ENCODE measurements around the gene SEC24B. TPM values are rescaled to one million over a fixed set of nuclear protein-coding genes. Genes with fewer than 3 reads are reported as not detected.

The SEC24B gene
- total RNA-seq, 1 experiment from 2014 or later: 17.6 TPM

DNA sequence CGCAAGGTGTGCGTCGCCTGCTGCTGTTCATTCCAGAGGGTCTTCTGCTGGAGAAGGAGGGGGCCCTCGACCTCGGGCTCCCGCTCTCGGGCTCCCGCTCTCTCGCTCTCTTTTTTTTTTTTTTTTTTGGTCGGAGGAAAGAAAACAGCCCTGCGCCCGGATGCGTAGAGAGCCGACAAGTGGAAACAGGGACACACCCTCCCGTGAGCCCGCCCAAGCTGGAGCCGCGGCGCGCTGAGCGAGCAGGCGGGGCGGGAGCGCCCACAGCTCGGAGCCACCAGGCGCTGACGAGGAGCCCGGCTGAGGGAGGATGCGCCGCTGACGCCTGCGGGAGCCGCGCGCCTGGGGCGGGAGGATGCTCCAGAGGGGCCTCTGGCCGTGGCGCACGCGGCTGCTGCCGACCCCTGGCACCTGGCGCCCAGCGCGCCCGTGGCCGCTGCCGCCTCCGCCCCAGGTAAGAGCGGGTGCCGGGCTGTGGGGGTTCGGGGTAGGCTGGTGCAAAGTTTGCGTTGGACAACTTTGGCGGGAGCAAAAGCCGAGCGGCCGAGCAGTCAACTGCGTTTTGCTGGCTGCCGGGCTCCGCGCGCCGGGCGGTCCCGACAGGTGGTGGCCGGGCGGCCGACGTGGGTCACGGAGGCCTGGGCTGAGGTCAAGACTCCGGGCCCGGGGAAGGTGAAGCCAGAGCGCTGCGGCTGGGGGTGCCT, 126.5 kb downstream of the SEC24B start, which contains the start of gene MCUB:
TSS of gene MCUB (plus strand) at position 264 of the 704 bp plus-strand sequence. CDS start at position 356, 92 bp downstream.
- BruUV-seq (replicated peaks): no TSS peak
- TF ChIP-seq TCF7L2 (IDR thresholded peaks at IDR 0.05; ENCODE audit: low read depth, low read length): no peak
- TF ChIP-seq, protein P1, sequence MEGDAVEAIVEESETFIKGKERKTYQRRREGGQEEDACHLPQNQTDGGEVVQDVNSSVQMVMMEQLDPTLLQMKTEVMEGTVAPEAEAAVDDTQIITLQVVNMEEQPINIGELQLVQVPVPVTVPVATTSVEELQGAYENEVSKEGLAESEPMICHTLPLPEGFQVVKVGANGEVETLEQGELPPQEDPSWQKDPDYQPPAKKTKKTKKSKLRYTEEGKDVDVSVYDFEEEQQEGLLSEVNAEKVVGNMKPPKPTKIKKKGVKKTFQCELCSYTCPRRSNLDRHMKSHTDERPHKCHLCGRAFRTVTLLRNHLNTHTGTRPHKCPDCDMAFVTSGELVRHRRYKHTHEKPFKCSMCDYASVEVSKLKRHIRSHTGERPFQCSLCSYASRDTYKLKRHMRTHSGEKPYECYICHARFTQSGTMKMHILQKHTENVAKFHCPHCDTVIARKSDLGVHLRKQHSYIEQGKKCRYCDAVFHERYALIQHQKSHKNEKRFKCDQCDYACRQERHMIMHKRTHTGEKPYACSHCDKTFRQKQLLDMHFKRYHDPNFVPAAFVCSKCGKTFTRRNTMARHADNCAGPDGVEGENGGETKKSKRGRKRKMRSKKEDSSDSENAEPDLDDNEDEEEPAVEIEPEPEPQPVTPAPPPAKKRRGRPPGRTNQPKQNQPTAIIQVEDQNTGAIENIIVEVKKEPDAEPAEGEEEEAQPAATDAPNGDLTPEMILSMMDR (IDR thresholded peaks at IDR 0.05): no peak
- ChIA-PET POLR2A (interaction anchor here (0.7 kb wide), 3 partner anchors 126 to 694 kb away, joined by 9 to 10 read pairs (median 10); no protein-coding TSS in a partner anchor), CTCF (no interaction called here)
- H3K27ac ChIP-seq (ENCODE audit: low read length): peak within 1 kb of the TSS; percentile 72
- peak within 1 kb of the TSS; percentile 64 to 69 for H3K4me3 ChIP-seq (ENCODE audit: low read depth in 2 of 2, low read length in 2 of 2)
- in situ Hi-C loops (cut with HindIII; ENCODE audit: low pct_unique_long_range_greater_than_20kb, low sequenced_read_pairs) (no loop called here), intact Hi-C loops (cut with micrococcal nuclease; ENCODE audit: unreplicated experiment) (loop anchor here (10.0 kb wide), 1 partner anchor 145 kb away; the partner anchor contains the start of gene CASP6)
- no peaks in the 10 kb centered on the region for H3K27me3 ChIP-seq (ENCODE audit: control insufficient read depth, insufficient read depth, low read length)
- no peaks in the 10 kb centered on the region; the same call in 1 of the 2 replicates for H3K4me1 ChIP-seq (ENCODE audit: control insufficient read depth, insufficient read depth, low read length)
- peak; percentile 100 for ATAC-seq
- DNase-seq (ENCODE audit: low read depth, low spot score): peak; percentile 39
- H3K9me3 ChIP-seq (ENCODE audit: control insufficient read depth, insufficient read depth, low read depth, low read length): no peaks in the 10 kb centered on the region
- H3K36me3 ChIP-seq (ENCODE audit: control insufficient read depth, insufficient read depth, low read length): peaks cover 3% of the 10 kb centered on the region; the same call in 1 of the 2 replicates

DNA sequence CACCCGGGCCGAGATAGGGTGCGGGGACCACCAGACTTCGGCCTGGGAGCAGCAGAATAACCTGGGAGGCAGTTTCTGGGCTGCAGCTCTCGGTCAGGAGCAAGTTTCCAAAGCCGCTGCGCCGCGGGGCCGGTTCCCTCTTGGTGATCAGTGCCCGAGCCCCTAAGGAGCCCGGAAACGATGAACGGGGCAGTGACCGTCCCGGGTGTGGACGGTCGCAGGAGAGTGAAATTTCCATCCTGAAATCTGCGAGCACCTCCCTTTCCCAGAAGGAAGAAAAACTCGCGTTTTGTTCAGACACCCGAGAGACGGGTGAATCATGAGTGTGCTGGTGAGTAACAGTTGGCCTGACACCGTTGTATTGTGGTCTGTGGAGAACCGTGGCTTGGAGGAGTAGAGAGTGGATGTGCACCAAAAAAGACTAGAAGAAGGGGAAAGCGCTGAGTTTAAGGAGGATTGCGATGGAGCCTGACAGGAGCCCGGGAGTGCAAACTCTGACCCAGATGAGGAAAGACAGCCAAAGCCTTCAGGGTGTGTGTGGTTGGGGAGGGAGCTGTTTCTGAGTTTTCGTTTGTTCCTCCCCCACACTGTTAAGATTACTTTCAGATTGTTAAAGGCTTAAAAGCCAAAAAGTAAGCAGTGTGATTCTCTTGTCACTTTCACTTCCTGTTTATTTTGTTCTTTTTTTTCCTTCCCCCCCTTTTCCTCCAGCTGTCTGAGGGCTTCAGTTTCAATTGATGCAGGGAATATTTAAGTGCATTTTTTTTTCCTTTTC, 127.3 kb downstream of the SEC24B start:
- Histone ChIP-seq H3K9me3 (ENCODE audit: control insufficient read depth, insufficient read depth, low read depth, low read length) (no peaks in the 10 kb centered on the region), H3K4me3 (ENCODE audit: low read depth in 2 of 2, low read length in 2 of 2) (peak overlapping the region; percentile 64 to 69), H3K4me1 (ENCODE audit: control insufficient read depth, insufficient read depth, low read length) (no peaks in the 10 kb centered on the region; the same call in 1 of the 2 replicates), H3K27me3 (ENCODE audit: control insufficient read depth, insufficient read depth, low read length) (no peaks in the 10 kb centered on the region), H3K27ac (ENCODE audit: low read length) (peak overlapping the region; percentile 71), H3K36me3 (ENCODE audit: control insufficient read depth, insufficient read depth, low read length) (peaks cover 3% of the 10 kb centered on the region; the same call in 1 of the 2 replicates)
- BruUV-seq (replicated peaks): no TSS peak
- DNase-seq (ENCODE audit: low read depth, low spot score): no peak
- ChIA-PET POLR2A (no interaction called here), CTCF (no interaction called here)
- TF ChIP-seq POLR2AphosphoS5 (IDR thresholded peaks at IDR 0.05; ENCODE audit: low read depth, low read length): no peak
- no peak for TF ChIP-seq SIN3A (IDR thresholded peaks at IDR 0.05; ENCODE audit: borderline replicate concordance, insufficient read depth, low read depth, low read length)
- TF ChIP-seq TCF7L2 (IDR thresholded peaks at IDR 0.05; ENCODE audit: low read depth, low read length): no peak
- TF ChIP-seq, protein P1 (IDR thresholded peaks at IDR 0.05): no peak
- TF ChIP-seq, protein P2, sequence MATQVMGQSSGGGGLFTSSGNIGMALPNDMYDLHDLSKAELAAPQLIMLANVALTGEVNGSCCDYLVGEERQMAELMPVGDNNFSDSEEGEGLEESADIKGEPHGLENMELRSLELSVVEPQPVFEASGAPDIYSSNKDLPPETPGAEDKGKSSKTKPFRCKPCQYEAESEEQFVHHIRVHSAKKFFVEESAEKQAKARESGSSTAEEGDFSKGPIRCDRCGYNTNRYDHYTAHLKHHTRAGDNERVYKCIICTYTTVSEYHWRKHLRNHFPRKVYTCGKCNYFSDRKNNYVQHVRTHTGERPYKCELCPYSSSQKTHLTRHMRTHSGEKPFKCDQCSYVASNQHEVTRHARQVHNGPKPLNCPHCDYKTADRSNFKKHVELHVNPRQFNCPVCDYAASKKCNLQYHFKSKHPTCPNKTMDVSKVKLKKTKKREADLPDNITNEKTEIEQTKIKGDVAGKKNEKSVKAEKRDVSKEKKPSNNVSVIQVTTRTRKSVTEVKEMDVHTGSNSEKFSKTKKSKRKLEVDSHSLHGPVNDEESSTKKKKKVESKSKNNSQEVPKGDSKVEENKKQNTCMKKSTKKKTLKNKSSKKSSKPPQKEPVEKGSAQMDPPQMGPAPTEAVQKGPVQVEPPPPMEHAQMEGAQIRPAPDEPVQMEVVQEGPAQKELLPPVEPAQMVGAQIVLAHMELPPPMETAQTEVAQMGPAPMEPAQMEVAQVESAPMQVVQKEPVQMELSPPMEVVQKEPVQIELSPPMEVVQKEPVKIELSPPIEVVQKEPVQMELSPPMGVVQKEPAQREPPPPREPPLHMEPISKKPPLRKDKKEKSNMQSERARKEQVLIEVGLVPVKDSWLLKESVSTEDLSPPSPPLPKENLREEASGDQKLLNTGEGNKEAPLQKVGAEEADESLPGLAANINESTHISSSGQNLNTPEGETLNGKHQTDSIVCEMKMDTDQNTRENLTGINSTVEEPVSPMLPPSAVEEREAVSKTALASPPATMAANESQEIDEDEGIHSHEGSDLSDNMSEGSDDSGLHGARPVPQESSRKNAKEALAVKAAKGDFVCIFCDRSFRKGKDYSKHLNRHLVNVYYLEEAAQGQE (IDR thresholded peaks at IDR 0.05; ENCODE audit: insufficient read depth in 1 of 2, low read depth in 2 of 2, low read length in 1 of 2): no peak
- in situ Hi-C loops (cut with HindIII; ENCODE audit: low pct_unique_long_range_greater_than_20kb, low sequenced_read_pairs): no loop called here
- peak; percentile 28 for ATAC-seq
- intact Hi-C loops (cut with micrococcal nuclease; ENCODE audit: unreplicated experiment): loop anchor here (10.0 kb wide), 1 partner anchor 144 kb away; the partner anchor contains the start of gene CASP6

Data from Panc1 (cell line).